ENCODE data around the gene DPF3.

The DPF3 gene

DNA sequence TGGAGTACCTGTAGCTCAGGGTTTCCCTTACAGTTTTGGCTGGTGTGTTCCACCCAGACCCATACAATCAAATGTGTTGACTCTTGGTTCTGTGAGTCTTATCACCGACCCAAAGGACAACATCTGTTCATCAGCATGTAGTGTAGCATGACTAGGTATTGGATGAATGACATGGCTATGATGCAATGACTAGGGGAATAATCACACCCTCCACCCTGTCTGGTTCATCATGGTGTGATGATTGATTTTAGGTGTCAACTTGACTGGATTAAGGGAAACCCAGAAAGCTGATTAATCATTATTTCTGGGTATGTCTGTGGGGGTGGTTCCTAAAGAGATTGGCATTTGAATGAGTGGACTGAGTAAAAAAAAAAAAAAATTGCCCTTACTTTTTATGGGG, 311.3 kb downstream of the DPF3 start:
- POLR2A ChIA-PET: no interaction called here
- no peak for DNase-seq (ENCODE audit: extremely low spot score)
- CTCF ChIA-PET: interaction anchor here (1.0 to 1.5 kb wide), 5 partner anchors 11 to 131 kb away, joined by 3 read pairs; no protein-coding TSS in a partner anchor
- TF ChIP-seq, protein P1, sequence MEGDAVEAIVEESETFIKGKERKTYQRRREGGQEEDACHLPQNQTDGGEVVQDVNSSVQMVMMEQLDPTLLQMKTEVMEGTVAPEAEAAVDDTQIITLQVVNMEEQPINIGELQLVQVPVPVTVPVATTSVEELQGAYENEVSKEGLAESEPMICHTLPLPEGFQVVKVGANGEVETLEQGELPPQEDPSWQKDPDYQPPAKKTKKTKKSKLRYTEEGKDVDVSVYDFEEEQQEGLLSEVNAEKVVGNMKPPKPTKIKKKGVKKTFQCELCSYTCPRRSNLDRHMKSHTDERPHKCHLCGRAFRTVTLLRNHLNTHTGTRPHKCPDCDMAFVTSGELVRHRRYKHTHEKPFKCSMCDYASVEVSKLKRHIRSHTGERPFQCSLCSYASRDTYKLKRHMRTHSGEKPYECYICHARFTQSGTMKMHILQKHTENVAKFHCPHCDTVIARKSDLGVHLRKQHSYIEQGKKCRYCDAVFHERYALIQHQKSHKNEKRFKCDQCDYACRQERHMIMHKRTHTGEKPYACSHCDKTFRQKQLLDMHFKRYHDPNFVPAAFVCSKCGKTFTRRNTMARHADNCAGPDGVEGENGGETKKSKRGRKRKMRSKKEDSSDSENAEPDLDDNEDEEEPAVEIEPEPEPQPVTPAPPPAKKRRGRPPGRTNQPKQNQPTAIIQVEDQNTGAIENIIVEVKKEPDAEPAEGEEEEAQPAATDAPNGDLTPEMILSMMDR (IDR thresholded peaks at IDR 0.05; ENCODE audit: control extremely low read depth, extremely low read depth, low read depth, missing control alignments): no peak

DNA sequence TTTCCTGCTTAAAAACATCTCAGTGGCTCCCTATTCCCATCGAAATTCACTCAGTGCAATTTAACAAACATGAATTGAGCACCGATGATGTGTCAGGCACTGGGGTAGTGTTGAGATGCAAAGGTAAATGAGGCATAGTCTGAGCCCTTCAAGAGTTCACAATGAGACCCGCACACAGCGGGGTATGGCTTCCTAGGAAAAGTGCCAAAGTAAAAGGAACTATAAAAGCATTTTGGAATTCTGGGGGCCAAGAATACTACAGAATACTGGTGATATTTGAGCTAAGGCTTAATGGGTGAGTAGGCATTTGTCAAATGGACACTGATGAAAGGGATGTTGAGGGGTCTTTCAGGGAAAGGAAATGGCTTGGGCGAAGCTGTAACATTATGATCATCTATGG, 315.4 kb downstream of the DPF3 start:
- CTCF ChIA-PET: interaction anchor here (0.7 to 1.2 kb wide), 3 partner anchors 18 to 327 kb away, joined by 3 read pairs; no protein-coding TSS in a partner anchor
- TF ChIP-seq, protein P1 (IDR thresholded peaks at IDR 0.05; ENCODE audit: control extremely low read depth, extremely low read depth, low read depth, missing control alignments): no peak
- POLR2A ChIA-PET: no interaction called here
- DNase-seq (ENCODE audit: extremely low spot score): no peak

DNA sequence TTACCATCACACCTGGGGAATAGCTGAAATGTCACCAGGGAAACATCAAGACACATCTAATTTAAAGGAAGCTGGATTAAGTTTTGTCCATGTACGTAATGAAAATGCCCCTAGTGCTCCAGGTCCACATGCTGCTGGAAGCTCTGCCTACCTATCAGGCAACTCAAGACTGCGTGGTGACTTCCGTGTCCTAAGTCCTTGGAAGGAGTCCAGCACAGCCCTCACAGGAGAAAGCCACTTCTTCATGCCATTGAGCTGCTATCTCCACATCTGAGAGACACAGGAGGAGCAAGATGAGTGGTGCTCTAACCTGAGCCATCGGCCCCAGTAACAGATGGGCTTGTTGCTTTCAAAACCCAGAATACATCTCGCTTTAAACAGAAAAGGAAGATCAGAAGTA, 316.4 kb downstream of the DPF3 start:
- TF ChIP-seq, protein P1 (IDR thresholded peaks at IDR 0.05; ENCODE audit: control extremely low read depth, extremely low read depth, low read depth, missing control alignments): no peak
- ChIA-PET POLR2A (no interaction called here), CTCF (interaction anchor here (0.8 to 1.8 kb wide), 3 partner anchors 26 to 328 kb away, joined by 3 to 4 read pairs (median 3); no protein-coding TSS in a partner anchor)
- DNase-seq (ENCODE audit: extremely low spot score): no peak

DNA sequence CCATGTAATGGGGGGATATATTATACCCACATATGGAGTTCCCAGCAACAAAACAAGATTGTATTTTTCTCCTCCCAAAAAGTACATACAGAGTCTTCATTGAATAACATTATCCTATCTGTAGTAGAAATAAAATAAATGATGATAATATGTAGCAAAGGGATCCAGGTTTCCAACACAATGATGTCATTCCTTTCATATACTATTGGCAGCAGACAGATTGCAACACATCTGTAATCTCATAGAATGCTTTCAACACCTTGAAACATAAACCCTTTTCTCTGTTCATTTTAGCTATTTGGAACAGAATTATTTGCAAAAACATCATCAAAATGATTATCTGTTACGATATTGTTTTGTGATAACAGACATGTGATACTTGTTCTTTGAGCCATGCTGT, 317.6 kb downstream of the DPF3 start:
- POLR2A ChIA-PET: no interaction called here
- TF ChIP-seq, protein P1 (IDR thresholded peaks at IDR 0.05; ENCODE audit: control extremely low read depth, extremely low read depth, low read depth, missing control alignments): no peak
- DNase-seq (ENCODE audit: extremely low spot score): no peak
- CTCF ChIA-PET: interaction anchor here (0.9 to 1.8 kb wide), 2 partner anchors 10 to 25 kb away, joined by 3 to 4 read pairs; no protein-coding TSS in a partner anchor

DNA sequence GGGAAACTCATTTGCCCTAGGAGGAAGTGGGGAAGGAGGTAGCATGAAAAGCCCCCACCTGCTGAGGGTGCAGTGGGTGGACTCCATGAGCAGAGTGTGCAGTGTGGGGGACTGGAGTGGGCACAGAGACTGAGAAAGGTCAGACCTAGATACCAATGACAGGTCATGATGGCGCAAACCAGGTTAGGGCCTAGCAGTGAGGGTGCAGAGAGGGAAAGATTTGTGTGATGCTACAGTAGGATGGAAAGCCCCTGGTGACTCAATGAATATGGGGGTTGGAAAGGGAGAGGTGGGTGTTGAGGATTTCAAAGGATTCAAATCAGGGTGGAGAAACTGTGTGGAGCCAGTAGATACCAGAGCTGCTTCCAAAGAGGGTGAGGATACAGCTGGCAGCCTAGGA, 319.2 kb downstream of the DPF3 start:
- no peak for DNase-seq (ENCODE audit: extremely low spot score)
- ChIA-PET POLR2A (no interaction called here), CTCF (interaction anchor here (1.5 kb wide), 1 partner anchor 24 kb away, joined by 3 read pairs; no protein-coding TSS in a partner anchor)
- TF ChIP-seq, protein P1 (IDR thresholded peaks at IDR 0.05; ENCODE audit: control extremely low read depth, extremely low read depth, low read depth, missing control alignments): no peak

DNA sequence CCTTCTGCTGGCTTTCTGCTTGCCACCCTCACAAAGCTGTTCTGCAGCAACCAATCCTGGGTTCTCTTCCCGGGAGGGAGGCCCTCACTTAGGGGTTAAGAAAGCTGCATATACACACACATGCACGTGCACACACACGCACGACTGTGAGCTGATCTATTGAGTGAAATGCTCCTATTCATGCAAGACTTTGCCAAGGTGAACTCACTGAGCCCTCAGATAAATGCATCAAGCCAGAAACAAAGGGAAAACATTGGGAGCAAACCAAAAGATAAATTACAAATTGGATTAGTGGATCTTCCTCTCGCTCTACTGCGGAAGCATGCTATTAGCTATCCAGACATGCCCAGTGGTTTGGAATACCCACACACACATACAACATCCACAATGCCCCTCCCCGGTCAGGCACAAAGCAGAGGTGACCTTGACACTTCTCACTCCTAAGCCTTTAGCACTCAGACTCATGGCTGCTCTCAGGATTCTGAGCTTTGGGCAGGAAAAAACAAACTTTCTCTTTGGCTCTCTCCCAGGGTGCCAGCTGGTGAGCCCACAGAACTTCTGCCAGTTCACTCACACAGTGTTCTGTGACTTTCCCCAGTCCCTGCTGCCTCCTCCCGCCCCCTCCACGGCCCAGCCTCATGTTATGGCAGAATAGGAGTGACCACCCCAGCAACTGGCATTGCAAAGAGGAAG, 320.0 kb downstream of the DPF3 start:
- POLR2A ChIA-PET: no interaction called here
- CTCF ChIA-PET: interaction anchor here (1.1 to 1.3 kb wide), 2 partner anchors 9 to 15 kb away, joined by 3 to 4 read pairs; no protein-coding TSS in a partner anchor
- no peak for DNase-seq (ENCODE audit: extremely low spot score)
- TF ChIP-seq, protein P1 (IDR thresholded peaks at IDR 0.05; ENCODE audit: control extremely low read depth, extremely low read depth, low read depth, missing control alignments): no peak

All from GM10248 (cell line).